Limb (tissue), 2 donors: ENCODE results near the gene PDXP.
"Not testable (repeated sequence)": the region's sequence is repeated elsewhere in the genome, so short reads cannot be mapped to it uniquely, and the experiment has no call there.

ENCODE experiments used
- DNase-seq, 2 donors: peaks; one replicate each; pipeline ENCODE4 v3.0.0-alpha.2; 2016; ENCODE audit errors: extremely low spot score in 2 of 2

Gene PDXP

DNA sequence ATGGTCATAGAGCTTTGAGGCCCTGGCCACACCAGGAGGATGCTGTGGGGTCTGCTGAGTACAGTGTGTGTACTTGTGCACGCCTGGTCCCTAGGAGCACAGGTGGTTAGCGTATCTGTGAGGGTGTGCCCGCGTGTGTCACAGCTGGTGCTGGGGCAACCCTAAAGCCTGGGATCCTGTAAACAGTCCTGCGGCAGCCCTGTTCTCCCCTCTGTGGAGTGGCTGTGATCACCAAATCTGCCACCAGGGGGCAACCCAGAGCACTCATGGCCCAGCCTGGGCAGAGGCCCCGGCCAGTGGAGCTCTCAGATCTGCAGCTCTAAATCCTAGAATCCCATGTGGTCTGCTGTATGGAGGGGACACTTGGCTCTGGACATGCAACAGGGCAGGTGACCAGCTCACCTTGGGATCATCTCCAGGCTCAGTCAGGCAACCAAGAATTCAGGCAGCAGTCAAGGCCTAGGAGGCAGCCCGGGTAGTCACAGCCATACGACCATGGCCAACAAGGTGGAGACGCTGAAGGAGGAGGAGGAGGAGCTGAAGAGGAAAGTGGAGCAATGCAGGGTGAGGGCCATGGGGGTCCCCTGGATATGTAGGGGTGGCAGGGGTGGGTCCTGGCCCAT, 15.2 kb upstream of the PDXP start:
- peak; percentile 74 to 92 for DNase-seq

DNA sequence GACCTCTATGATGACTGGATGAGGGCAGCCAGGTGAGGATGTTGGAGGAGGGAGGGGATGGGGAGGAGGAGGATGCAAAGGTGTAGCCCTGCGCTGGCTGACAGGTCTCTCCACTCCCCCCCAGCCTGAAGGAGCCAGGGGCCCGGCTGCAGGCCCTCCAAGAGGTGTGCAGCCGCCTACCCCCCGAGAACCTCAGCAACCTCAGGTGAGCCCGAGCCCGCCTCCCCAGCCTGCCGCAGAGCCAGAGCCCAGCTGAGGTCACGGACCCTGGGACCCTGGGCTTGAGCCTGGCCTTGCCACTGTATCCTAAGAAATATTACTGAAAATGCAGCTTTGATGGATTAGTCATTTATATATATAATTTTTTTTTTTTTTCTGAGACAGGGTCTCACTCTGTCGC, 11.2 kb upstream of the PDXP start:
- DNase-seq = no peak

DNA sequence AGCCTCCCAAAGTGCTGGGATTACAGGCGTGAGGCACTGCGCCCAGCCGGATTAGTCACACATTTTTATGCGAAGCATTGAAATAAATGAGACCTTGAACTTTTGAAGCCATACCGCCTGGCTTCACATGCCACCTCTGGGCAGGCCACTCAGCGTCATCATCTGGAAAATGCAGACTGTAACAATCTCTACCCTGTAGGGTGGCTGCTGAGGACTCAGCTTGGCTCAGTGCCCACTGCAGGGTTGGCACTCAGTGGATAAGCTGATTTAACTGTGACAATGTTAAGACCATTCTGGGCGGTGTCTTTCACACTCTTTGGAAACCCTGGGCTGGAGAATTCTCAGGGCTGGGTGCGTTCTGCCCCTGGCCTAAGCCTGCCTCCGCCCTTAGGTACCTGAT, 10.6 kb upstream of the PDXP start:
- no peak for DNase-seq

DNA sequence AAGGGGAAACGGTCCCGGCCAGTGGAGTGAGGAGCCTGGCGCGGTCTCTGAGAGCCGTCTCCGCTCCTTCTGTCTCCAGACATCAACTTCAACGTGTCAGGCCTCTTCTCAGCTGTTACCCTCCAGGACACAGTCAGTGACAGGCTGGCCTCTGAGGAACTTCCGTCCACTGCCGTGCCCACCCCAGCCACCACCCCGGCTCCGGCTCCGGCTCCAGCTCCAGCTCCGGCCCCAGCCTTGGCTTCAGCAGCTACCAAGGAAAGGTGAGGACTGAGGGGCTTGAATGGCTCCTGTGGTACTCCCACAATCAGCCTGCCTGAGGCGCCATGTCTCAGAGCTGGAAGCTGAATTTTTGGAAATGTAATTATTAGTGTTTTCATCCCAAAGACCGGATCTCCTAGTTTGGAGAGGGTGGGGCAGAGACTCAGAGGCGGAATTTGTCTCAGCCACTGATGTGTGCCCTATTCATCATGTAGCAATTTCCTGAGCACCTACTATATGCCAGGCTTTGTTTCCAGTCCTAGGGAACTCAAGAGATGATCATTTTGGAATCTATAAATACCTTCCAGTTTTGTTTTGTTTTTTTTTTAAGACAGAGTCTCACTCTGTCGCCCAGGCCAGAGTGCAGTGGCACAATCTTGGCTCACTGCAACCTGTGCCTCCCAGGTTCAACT, 7.9 kb upstream of the PDXP start:
- DNase-seq = no peak

DNA sequence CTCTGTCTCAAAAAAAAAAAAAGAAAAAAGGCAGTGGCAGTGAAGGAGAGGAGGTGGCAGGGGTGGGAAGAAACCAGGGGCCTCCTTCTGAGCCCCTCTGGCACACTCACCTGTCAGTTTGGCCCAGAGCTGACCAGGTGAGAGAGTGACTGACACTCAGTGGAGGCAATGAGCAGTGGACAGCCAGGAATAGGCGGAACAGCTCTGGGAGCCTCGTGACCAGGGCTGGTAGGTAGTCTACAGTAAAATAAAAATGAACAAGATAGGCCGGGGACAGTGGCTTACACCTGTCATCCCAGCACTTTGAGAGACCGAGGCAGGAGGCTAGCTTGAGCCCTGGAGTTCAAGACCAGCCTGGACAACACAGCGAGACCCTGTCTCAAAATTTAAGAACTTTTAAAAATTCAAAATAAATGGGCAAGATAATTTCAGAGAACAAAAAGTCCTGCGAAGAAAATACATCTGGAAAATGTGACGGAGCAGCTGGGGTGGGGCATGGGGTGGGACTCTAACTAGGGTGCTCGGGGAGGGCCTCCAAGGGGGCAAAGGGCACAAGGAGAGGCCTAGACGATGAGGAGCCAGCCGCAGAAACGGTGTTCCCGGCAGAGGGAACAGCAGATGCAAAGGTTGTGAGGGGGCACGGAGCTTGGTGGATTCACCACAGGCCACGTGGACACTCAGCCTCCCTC, 3.8 kb upstream of the PDXP start:
- DNase-seq = no peak

DNA sequence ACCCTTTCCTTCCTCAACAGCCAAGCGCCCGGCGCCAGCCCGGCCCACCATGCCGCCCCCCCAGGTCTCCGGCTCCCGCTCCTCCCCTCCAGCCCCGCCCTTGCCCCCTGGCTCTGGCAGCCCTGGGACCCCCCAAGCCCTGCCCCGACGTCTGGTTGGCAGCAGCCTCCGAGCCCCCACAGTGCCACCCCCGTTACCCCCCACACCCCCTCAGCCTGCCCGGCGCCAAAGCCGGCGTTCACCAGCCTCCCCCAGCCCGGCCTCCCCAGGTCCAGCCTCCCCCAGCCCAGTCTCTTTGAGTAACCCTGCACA, 3.3 kb upstream of the PDXP start:
- no peak for DNase-seq

DNA sequence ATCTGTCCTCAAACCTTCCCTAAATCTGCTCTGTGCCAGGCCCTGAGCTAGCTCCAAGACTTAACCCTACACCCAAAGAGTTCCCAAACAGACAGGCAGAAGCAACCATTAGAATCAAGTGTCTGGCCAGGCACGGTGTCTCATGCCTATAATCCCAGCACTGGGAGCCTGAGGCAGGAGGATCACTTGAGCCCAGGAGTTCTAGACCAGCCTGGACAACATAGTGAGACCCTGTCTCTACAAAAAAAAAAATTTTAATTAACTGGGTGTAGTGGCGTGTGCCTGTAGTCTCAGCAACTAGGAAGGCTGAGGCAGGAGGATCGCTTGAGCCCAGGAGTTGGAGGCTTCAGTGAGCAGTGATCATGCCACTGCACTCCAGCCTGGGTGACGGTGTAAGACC, 1.9 kb upstream of the PDXP start:
- not testable (repeated sequence) for DNase-seq

DNA sequence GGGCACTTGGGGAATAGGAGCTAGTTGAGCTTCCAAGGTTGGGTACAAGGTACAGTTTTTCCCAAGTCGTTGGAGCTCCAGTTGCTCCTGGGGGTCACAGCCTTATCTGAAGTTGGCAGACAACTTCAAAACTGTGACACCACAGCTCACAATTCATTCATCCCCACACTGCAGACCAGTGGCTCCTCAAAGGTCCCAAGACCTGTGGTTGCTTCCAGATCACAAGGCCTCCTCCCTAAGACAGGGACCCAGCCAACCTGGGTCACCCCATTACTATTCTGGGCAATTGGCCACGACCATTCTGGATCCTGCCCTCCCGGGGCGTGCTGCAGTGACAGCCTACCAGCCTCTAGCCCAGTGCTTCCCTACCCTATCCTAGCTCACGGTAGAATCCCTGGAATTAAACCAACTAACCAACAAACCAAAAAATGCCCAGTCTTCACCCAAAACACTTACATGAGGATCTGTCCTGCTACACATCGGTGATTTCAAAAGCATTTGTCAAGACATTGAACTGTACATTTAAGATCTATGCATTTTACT, 862 bp upstream of the PDXP start:
- DNase-seq = no peak

DNA sequence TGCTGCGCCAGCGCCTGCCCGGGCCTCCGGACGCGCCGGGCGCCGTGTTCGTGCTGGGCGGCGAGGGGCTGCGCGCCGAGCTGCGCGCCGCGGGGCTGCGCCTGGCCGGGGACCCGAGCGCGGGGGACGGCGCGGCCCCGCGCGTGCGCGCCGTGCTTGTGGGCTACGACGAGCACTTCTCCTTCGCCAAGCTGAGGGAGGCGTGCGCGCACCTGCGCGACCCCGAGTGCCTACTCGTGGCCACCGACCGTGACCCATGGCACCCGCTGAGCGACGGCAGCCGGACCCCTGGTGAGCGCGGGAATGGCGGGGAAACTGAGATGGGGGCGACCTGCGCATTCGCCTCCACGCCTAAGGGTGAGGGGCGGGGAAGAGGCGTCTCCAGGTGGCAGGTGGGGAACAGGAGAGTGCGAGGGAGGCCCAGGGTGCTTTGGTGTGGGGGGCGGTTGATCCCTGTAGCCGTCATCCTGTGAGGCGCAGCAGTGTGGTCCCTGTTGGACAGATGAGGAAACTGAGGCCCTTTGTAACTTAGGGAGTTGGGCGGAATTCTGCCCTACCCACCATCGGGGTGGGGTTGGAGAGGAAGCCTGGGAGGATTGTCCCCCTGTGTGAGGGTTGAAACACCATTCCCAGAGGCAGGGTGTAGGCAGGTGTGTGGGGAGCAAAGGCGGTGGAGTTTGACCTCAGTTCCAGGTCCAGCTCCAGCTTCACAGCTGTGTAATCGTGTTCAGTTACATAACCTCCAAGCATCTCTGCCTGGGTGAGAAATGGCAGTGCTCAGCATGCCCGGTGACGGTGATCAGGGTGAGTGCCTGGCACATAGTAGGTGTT, 758 bp downstream of the PDXP start:
- DNase-seq = no peak

DNA sequence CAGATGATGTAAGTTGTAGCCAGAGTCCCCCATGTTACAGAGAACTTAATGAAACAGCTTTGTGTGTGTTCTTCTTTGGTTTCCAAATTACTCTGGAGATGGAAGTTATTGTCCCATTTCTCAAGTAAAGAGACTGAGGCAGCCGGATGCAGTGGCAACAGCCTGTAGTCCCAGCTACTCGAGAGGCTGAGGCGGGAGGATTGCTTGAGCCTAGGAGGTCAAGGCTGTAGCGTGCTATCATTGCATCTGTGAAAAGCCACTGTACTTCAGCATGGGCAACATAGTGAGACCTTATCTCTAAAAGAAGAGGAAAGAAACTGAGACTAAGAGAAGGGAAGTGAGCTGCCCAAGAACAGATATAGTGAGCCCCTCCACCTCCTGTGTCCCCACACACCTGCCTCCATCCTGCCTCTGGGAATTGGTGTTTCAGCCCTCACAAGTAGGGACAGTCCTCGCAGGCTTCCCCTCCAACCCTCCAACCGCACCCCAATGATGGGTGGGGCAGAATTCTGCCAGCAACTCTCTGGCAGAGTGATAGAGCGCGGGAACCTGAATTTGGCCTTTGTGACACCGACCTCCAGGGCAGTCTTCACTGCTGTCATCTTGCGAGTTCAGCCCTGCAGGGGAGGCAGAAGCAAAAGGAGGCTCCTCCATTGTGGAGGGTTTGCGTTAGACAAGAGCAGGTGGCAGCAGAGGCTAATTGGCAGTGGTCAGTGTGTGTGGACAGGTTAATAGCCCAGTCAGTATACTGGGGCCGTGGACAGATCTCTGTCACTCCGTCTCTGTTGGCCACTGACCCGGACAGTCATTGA, 1.6 kb downstream of the PDXP start:
- no peak for DNase-seq

DNA sequence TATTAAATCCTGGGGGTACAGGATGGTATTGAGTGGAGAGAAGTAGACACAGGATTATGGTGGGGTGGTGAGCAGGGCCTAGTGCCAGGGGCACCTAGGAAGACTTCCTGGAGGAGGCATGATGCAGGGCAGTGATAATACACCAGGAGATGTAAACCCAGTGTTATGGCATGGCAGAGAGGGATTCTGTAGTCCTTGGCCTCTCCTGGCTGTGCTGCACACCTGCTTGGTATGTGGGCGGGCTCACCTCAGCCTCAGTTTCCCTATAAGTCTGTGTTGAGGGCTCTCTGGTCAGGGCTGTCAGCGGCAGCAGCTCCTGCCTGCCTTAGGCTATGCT, 2.2 kb downstream of the PDXP start:
- DNase-seq = no peak

DNA sequence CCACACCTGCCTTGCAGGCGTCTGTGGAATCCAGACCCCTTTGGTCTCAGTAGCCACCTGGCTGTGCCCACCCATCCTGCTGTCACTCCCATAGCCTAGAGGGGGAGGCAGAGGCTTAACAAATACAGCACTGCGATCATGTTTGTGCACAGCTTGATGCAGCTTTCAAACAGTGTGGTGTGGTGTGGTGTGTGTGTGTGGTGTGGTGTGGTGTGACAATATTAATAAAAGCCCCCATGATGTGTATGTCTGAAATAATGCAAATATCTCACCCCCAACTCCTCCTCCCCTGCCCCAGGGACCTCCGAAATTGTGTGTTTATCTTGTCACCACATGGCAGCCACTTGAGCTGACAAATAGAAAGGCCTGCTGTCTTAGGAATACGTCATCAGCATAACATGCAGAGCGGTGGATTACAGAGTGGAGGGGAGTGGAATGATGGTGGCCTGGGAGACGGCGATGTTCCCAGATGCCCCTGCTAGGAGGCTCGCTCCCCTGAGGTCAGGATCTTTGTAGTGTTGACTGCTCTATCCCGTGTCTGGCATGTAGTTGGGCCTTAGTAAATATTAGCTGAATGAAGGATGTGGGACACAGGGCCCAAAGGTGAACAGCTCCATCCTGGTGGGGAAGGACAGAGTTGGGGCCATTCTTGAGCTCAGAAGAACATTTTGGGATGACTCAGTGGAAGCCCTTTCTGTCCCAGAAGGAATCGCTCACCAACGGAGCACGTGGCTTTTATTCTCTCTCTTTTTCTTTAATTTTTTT, 2.8 kb downstream of the PDXP start:
- DNase-seq = peak; percentile 53 to 66

DNA sequence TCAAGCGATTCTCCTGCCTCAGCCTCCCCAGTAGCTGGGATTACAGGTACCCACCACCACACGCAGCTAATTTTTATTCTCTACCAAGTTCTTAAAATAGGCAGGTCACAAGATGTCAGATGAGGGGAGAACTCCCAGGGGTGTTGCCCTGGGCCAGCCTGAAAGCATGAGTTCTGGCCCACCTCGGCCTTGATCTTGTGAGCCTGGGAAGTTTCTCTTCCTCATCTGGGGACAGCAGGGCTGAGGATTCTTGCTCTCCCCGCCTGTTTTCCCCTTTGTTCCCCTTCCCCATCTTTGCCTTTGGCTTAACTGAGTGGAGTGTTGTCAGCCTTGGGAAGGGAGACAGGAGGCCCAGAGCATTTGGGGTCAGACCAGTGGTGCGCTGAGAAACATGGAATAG, 3.5 kb downstream of the PDXP start:
- no peak for DNase-seq

DNA sequence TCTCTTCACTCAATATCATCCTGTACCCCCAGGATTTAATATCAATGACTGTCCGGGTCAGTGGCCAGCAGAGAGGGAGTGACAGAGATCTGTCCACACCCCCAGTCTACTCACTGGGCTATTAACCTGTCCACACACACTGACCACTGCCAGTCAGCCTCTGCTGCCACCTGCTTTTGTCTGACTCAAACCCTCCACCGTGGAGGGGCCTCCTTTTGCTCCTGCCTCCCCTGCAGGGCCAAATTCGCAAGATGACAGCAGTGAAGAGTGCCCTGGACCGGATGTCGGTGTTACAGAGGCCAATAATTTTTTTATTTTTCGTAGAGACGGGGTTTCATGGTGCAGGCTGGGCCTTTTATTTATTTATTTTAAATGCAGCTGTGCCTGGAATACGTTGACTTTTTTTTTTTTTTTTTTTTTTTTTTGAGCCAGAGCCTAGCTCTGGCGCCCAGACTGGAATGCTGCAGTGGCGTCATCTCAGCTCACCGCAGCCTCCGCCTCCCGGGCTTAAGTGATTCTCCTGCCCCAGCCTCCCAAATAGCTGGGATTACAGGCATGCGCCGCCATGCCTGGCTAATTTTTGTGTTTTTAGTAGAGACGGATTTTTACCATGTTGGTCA, 5.1 kb downstream of the PDXP start:
- no peak for DNase-seq

DNA sequence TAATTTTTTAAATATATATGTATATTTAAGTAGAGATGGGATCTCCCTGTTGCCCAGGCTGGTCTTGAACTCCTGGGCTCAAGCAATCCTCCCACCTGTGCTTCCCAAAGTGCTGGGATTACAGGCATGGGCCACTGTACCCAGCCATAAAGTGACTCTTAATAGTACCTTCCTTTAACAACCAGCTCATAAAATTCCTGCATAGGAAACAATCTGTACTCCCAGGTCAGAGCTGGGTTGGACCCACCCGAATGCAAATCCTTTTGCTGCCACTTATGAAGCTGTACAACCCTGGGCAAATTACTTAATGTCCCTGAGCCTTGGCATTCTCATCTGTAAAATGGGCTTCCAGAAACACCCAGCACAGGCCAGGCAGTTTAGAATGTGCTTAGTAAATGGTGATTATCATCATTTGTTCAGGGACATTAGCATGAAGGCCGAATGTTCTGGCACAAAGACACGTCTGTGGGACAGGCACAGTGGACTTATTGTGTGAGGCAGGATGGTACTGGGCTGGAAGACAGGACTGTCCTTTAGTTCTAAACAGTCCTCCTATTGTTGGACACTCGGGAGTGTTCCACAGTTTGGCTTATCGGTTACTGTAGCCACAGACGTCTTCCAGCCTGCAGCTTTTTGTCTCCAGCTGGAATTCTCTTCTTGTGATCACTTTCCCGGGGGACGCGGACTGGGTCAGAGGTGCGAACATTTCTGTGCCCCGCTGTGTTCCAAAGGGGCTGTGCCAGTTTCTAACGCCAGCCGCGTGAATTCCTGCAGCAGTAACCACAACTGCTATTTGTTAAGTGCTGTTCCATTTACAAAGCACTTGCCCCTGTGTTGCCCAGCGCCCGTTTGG, 6.0 kb downstream of the PDXP start:
- no peak for DNase-seq

DNA sequence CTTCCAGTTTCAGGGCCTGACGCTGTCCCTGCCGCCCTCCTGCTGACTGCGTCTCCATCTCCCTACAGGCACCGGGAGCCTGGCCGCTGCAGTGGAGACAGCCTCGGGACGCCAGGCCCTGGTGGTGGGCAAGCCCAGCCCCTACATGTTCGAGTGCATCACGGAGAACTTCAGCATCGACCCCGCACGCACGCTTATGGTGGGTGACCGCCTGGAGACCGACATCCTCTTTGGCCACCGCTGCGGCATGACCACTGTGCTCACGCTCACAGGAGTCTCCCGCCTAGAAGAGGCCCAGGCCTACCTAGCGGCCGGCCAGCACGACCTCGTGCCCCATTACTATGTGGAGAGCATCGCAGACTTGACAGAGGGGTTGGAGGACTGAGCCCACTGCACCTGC, 7.0 kb downstream of the PDXP start:
- no peak for DNase-seq

DNA sequence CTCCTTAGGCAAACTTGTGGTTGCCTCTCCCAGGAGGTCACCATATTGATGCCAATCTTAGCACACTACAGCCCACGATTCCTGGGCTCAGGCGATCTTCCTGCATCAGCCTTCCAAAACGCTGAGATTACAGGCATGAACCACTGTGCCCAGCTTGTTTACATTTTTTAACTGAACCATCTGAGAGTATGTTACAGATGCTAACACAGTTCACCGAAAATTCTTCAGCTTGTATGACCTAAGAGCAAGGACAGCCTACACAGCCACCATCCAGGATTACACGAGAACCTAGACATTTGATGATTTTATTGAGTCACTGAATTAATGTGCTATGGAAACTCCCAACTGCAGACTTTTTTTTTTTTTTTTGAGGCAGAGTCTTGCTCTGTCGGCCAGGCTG, 11.1 kb downstream of the PDXP start:
- no peak for DNase-seq

DNA sequence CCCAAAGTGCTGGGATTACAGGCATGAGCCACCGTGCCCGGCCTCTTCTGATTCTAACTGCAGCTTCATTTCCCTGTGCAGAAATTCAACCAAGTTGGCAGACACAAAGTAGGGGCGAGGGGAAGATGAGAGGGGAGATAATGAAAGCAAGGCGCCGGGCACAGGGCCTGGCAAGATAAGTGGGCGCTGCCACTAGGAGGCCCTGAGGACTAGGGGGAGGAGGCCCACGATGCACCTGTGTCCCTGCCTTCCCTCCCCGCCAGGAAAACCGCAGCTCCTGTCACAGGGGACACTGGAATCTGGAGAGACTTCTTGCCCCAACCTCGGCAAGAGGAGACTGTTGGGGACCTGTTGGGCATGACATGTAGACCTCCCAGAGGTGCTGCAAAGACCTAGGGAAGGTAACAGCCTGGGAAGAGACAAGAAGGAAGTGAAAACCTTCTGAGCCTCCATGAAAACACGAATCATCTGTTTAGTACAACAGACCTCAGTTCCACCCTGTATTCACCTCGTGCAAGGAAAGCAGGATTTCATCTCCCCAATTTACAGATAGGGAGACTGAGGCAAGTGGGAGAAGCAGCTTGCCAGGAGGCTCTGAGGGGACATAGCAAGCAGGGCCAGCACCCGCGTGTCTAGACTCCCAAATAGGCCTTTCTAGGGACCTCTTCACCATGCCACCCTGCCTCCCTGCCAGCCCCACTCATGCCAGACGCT, 13.8 kb downstream of the PDXP start:
- DNase-seq = no peak
